Panc1 (cell line): Measurements from ENCODE around the gene KDR. TPM values are rescaled to one million over a fixed set of nuclear protein-coding genes. Genes with fewer than 3 reads are reported as not detected.

Experiments
- ATAC-seq: fragments of 200-7000 bp; cut with Tn5 transposase; 2 replicates; pipeline ENCODE4 v1.9.1; 2020; ENCODE audit warnings: mild to moderate bottlenecking, moderate library complexity
- BruUV-seq: library from RNA; stranded (reverse); fragments of 400-500 nt; replicated peaks from 2 replicates; lab custom pipeline; 2021; lab: Mats Ljungman, UMichigan
- CTCF ChIA-PET: fragments of 300-600 bp; sonication (Branson Sonifier 250); formaldehyde crosslinking; loops from one replicate; lab custom pipeline; 2022; ENCODE audit warnings: antibody characterized with exemption; lab: Charles Lee
- POLR2A ChIA-PET: fragments of 300-600 bp; sonication (Branson Sonifier 250); formaldehyde crosslinking; loops from one replicate; lab custom pipeline; 2022; ENCODE audit warnings: antibody characterized with exemption; lab: Charles Lee
- DNase-seq: peaks from one replicate; pipeline ENCODE4 v3.0.0-alpha.2; 2010; ENCODE audit warnings: low read depth, low spot score
- H3K27ac ChIP-seq: 2 replicates; pipeline ENCODE4 v1.5.1; 2011; ENCODE audit warnings: mild to moderate bottlenecking, low read length, inconsistent platforms
- H3K27me3 ChIP-seq: fragments of 200-500 bp; sonication (Bioruptor generic); 2 replicates; pipeline ENCODE4 v1.6.0; 2014; ENCODE audit warnings: low read length, inconsistent platforms; ENCODE audit not compliant: control insufficient read depth, insufficient read depth
- H3K36me3 ChIP-seq: fragments of 200-500 bp; sonication (Bioruptor generic); 2 replicates; pipeline ENCODE4 v1.5.1; 2014; ENCODE audit warnings: inconsistent platforms, mild to moderate bottlenecking, low read length, moderate library complexity; ENCODE audit not compliant: control insufficient read depth, insufficient read depth
- H3K4me1 ChIP-seq: 2 replicates; pipeline ENCODE4 v1.5.1; 2011; ENCODE audit warnings: inconsistent platforms, mild to moderate bottlenecking, low read length, moderate library complexity; ENCODE audit not compliant: control insufficient read depth, insufficient read depth
- H3K4me3 ChIP-seq, 2 experiments: 2 replicates each; pipeline ENCODE4 v1.5.1; 2011 to 2012; ENCODE audit warnings: low read depth in 2 of 2, low read length in 2 of 2, mild to moderate bottlenecking in 2 of 2, inconsistent platforms in 1 of 2, moderate library complexity in 1 of 2
- H3K9me3 ChIP-seq: fragments of 200-500 bp; sonication (Bioruptor generic); 2 replicates; pipeline ENCODE4 v1.5.1; 2014; ENCODE audit warnings: low read depth, mild to moderate bottlenecking, inconsistent platforms, low read length, moderate library complexity; ENCODE audit not compliant: control insufficient read depth, insufficient read depth
- CTCF ChIP-seq: fragments of 450-650 bp; IDR thresholded peaks from 2 replicates; pipeline ENCODE4 v1.5.1; 2017; ENCODE audit warnings: mild to moderate bottlenecking
- POLR2AphosphoS5 ChIP-seq: IDR thresholded peaks from 2 replicates; pipeline ENCODE4 v1.6.1; 2012; ENCODE audit warnings: mild to moderate bottlenecking, low read depth, low read length, moderate library complexity
- REST ChIP-seq, 2 experiments: IDR thresholded peaks; 2 replicates each; pipeline ENCODE4 v1.6.1; 2011 to 2012; ENCODE audit warnings: low read depth in 2 of 2, control low read depth in 1 of 2, low read length in 1 of 2, mild to moderate bottlenecking in 1 of 2, moderate library complexity in 1 of 2; ENCODE audit not compliant: insufficient read depth in 1 of 2
- SIN3A ChIP-seq: IDR thresholded peaks from 2 replicates; pipeline ENCODE4 v1.6.1; 2012; ENCODE audit warnings: low read depth, mild to moderate bottlenecking, low read length, moderate library complexity, borderline replicate concordance; ENCODE audit not compliant: insufficient read depth
- TCF7L2 ChIP-seq: IDR thresholded peaks from 2 replicates; pipeline ENCODE4 v1.6.1; 2011; ENCODE audit warnings: mild to moderate bottlenecking, low read depth, low read length, inconsistent platforms
- in situ Hi-C: cut with HindIII; loops from 2 replicates; pipeline ENCODE4 v1.10.0; 2016; ENCODE audit warnings: low sequenced_read_pairs, low pct_unique_long_range_greater_than_20kb
- intact Hi-C: fragments of 100-400 bp; cut with micrococcal nuclease; formaldehyde crosslinking; loops from one replicate; pipeline ENCODE4 v1.10.0; 2022; ENCODE audit not compliant: unreplicated experiment
- total RNA-seq: library from RNA; stranded (reverse); gene quantifications from one replicate; pipeline ENCODE4 v1.2.1, GENCODE V29; 2021; ENCODE audit not compliant: unreplicated experiment

The KDR gene
- total RNA-seq, 1 experiment from 2014 or later: 0.18 TPM

GRCh38 chr4:55154933-55155332, 29.5 kb upstream of the KDR start:
- DNase-seq (no peak), ATAC-seq (no peak)
- Histone ChIP-seq H3K27me3 (no peaks in the 10 kb centered on the region), H3K9me3 (no peaks in the 10 kb centered on the region), H3K4me1 (no peaks in the 10 kb centered on the region), H3K4me3 (no peak overlapping the region), H3K27ac (no peak overlapping the region), H3K36me3 (no peaks in the 10 kb centered on the region)
- ChIA-PET POLR2A (no interaction called here), CTCF (no interaction called here)
- intact Hi-C loops: no loop called here
- BruUV-seq: no TSS peak
- no peak for TF ChIP-seq REST (IDR thresholded peaks at IDR 0.05; ENCODE audit: insufficient read depth in 1 of 2, low read depth in 2 of 2, low read length in 1 of 2)
- no peak for TF ChIP-seq POLR2AphosphoS5
- no peak for TF ChIP-seq SIN3A
- no peak for TF ChIP-seq CTCF
- no peak for TF ChIP-seq TCF7L2
- in situ Hi-C loops: no loop called here

GRCh38 chr4:55154290-55154880, 29.0 kb upstream of the KDR start:
- DNase-seq: no peak
- CTCF ChIA-PET: no interaction called here
- POLR2A ChIA-PET: no interaction called here

More at GRCh38 chr4:55154290-55154880, 29.0 kb upstream of the KDR start:
- H3K4me1 ChIP-seq: no peaks in the 10 kb centered on the region
- no peaks in the 10 kb centered on the region for H3K36me3 ChIP-seq
- H3K9me3 ChIP-seq: no peaks in the 10 kb centered on the region
- H3K4me3 ChIP-seq: no peak overlapping the region
- no peak overlapping the region for H3K27ac ChIP-seq
- TF ChIP-seq TCF7L2: no peak
- no peak for TF ChIP-seq CTCF
- TF ChIP-seq SIN3A: no peak
- no peak for TF ChIP-seq REST (IDR thresholded peaks at IDR 0.05; ENCODE audit: insufficient read depth in 1 of 2, low read depth in 2 of 2, low read length in 1 of 2)
- no peak for TF ChIP-seq POLR2AphosphoS5
- intact Hi-C loops: no loop called here
- in situ Hi-C loops: no loop called here
- H3K27me3 ChIP-seq: no peaks in the 10 kb centered on the region
- no TSS peak for BruUV-seq
- ATAC-seq: no peak
